HG03521 (cell line): ENCODE results near the gene GTPBP6.
"Not testable (repeated sequence)": the region's sequence is repeated elsewhere in the genome, so short reads cannot be mapped to it uniquely, and the experiment has no call there.

Experiments used
- ATAC-seq: cut with Tn5 transposase; IDR thresholded peaks from one replicate; pipeline ENCODE4 v1.9.1; 2021; ENCODE audit warnings: mild to moderate bottlenecking, moderate library complexity; ENCODE audit not compliant: unreplicated experiment

The GTPBP6 gene

GRCh38 chrX:351736-352135 is 33.1 kb upstream of the GTPBP6 start:
- no peak for ATAC-seq

- not testable (repeated sequence) for ATAC-seq
Observed at GRCh38 chrX:351324-351641, 32.7 kb upstream of the GTPBP6 start.

- ATAC-seq = no peak
Observed at GRCh38 chrX:350534-351323, 32.1 kb upstream of the GTPBP6 start.

DNA sequence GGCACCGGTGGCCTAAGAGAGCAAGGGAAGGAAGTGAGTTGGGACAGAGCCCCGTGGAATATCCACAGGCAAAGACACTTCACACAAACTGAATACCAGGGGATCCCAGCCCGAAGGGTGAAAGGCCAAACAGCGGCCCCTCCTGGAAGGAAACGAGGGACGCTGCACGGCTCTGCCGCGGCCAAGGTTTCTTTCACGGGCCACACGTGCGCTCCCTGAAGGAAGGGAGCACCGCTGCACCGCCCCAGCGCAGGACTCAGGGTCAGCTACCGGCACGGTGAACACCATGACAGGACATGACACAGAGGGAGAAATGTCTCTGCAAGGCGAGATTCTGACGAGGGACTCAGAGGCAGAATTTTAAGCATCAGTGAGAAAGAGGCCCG is 31.5 kb upstream of the GTPBP6 start:
- ATAC-seq = no peak

DNA sequence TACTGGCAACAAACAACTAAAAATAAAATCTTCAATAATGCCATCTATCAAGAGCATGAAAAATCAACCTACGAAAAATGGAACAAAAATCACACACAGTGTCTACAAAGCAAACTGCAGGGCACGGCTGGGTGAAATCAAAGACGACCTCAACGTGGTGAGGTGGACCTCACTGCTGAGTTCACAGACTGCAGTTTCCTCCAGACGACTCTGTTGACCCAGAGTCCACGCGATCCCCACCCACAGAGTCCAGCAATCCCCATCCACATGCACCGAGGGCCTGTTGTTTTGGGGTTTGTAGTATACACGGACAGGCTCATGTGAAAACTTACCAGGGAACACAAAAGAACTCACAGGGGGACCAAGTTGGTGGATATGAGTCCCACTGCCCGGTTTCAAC is 31.1 kb upstream of the GTPBP6 start:
- ATAC-seq = no peak

- ATAC-seq = no peak
Observed at GRCh38 chrX:349196-349595, 30.6 kb upstream of the GTPBP6 start.

DNA sequence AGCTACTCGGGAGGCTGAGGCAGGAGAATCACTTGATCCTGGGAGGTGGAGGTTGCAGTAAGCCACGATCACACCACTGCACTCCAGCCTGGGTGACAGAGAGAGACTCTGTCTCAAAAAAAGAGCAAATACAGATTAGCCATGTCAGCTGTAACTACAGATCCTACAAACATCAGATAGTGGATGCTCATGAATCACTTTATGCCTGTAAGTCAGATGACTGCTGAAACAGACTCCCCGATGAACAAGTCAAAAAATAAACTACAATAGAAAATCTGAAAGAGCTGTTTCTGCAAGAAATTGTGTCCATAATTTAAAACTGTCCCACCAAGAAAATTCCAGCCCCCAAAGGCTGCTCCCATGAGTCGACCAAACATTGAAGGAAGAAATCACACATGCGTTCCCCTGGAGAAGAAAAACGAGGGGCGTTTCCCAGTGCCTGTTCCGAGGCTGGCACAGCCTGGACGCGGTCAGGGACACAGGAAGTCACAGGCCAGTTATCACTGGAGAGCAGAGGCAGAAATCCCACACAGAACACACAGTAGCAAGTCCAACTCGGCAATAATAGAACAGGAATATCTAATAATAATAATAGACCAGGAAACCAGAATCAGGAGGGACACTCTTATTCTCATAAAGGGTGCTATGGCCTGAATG is 30.0 kb upstream of the GTPBP6 start:
- ATAC-seq = no peak

DNA sequence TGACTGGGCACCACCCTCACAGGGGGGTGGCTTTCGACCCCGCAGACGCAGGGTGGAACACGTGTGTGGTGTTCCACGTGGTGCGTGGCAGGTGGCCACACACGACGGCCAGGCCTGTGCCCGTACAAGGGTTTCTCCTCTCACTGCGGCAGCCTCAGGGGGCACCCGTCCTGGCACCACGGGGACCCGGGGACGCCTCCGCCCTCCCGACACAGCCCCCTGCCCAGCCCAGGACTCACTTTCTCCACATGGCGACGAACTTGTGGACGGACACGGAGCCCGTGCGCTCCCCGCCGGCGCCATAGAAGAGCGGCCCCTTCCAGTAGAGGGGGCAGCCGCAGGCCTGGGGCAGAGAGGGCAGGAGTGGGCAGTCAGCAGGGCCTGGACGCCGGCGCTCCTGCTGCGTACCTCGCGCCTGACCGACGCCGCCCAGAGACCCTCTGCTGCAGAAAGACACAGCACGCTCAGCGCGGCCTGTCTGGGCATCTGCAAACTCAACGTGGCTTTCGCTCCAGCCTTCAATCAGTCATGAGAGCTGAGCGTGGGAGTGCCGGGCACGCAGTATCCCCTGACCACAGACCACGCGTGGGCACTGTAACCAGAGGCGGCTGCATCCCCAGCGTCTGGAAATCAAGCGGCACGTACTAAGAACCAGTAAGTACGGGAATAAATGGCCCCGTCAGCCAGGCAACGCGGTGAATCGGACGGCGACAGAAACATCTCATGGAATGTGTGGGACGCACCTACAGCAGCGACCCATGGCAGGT is 28.9 kb upstream of the GTPBP6 start:
- ATAC-seq = no peak

DNA sequence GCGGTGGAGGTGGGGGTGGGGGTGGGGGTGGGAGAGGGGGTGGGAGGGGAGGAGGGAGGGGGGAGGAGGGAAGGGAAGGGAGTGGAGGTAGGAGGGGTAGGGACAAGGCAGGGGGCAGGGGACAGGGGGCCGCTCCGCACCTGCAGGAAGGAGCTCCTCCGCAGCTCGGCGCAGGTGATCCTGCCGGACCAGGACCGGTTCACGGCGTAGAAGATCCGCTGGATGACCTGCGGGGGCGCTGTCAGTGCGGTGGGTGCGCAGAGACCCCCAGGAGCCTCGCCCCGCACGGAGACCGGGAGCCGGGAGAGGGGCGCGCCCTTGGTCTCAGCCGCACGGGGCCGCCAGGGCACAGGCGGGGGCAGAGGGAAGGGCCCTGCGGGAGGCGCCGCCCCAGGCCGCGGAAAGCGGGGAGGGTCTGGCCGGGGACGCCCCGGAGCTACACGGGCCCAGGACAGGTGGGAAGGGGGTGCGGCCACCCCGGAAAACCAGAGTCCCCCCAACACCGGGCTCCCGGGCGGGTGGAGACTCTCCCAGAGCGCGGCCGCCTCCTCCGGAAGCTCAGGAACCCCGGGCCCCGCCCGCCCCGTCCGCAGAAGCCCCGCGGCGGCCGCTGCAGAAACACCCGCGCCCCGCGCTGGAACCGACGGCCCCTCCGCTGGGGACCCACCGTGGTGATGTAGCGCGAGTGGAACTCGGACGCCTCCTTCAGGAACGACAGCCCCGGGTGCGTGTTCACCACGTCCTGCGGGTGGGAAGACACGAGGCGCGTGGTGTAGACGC is 27.6 kb upstream of the GTPBP6 start:
- no peak for ATAC-seq

DNA sequence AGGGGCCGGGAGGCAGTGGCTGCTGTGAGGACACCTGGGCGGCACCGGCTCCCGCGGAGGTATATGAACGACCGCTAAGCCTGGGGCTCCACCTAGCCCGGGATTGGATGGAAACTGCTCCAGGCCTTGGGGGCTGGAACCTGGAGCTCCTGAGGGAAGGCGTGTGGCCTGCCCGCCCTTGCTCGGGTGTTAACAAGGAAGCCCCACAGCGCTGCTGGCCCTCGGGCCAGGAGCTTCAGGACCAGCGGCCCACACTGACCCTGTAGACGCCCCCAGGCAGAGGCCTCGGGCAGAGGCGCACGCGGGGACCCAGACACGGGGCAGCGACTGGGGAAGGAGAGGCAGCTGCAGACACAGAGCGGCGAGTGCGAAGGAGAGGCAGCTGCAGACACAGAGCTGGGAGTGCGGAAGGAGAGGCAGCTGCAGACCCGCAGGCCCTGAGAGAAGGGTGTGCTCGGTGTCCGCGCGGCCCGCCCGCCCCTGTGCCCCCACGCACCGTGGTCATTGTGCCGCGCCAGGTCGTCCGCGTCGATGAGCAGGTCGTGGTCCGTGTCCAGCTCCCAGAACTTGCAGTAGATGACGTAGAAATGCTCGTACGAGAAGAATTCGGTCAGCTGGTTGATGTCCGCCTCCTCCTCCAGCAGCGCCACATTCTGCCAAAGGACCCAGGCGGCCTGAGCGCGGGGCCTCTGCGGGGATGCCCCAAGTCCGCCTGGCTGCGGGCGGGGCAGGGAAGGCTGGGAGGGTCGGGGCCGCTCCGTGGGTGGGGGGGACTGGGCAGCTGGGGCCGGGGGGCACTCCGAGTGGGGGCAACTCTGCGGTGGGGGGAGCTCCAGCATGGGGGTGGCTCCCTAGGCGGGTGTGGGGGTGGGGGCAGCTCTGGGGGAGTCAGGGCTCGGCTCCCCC is 26.7 kb upstream of the GTPBP6 start:
- no peak for ATAC-seq

DNA sequence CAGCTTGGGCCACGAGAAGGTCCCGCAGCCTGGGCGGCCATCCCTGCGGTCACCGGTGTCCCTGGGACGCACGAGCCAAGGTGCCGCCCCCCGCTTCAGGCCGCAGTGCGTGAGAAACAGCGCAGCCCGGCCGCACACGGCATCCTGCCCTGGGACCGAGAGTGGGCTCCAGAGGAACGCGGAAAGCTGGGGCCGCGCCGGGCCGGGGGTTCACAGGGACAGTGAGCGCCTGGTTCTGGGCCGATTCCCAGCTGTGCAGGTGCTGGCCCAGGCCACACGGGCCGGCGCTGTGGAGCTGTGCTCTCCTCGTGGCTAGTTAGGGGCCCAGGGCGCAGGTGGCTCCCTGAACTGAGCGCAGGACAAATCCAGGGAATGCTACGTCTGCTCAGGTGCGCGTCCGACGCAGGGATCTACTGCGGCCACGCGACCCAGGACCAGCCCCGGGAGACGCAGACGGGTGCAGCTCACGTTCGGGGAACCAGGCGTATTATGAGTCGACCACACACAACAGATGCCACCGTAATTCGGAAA is 25.8 kb upstream of the GTPBP6 start:
- ATAC-seq = no peak

GRCh38 chrX:341541-342101 is 23.0 kb upstream of the GTPBP6 start:
- no peak for ATAC-seq

GRCh38 chrX:340641-341423 is 22.2 kb upstream of the GTPBP6 start:
- ATAC-seq = no peak

- no peak for ATAC-seq
Observed at GRCh38 chrX:340121-340520, 21.5 kb upstream of the GTPBP6 start.

DNA sequence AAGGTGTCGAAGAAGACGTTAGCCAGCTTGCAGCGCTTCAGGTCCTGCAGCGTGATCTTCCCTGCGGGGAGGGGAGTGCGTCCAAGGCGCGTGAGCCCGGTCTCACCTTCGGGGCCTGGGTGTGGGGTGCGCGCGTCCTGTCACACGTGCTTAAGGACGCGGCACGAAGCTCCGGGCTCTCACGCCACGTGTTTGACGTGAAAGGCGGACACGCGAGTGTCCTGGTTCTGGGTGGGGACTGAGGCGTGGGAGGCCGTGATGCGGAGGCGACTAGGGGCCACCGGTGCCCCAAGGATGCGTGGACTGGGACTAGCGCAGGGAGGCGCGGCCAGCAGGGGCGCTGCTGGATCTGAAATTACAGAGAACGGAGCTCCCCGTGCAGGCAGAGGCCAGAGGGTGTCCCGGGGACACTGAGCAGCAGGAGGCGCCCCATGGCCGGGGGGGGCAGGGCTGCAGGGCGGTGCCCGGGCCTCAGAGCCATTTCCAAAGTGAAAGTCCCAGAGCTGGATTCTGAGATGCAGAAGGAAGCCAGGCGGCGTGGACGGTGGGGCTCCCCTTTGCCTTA is 20.3 kb upstream of the GTPBP6 start:
- no peak for ATAC-seq

GRCh38 chrX:338281-338835 is 19.8 kb upstream of the GTPBP6 start:
- ATAC-seq = no peak

- ATAC-seq = no peak
Observed at GRCh38 chrX:337331-337831, 18.8 kb upstream of the GTPBP6 start.

GRCh38 chrX:336227-336626 is 17.6 kb upstream of the GTPBP6 start:
- no peak for ATAC-seq
